ENCODE results near the gene DDIT3. TPM values are rescaled to one million over a fixed set of nuclear protein-coding genes. Genes with fewer than 3 reads are reported as not detected.

Gene DDIT3
- total and polyA plus RNA-seq, 2 of the 13 experiments (the other 11 are each of a cell fraction or from before 2014, with no cell fraction given) = 27.5 to 48.7 TPM

DNA sequence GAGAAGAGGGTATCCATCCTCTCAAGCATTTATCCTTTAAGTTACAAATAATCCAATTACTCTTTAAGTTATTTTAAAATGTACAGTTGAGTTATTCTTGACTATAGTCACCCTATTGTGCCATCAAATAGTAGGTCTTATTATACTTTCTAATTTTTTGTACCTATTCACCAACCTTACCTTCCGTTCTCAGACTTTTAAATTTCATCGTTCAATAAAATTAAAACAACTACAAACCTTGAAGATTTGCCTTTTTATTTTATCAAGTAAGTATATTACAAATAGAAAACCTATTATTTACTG, 27.6 kb upstream of the DDIT3 start:
- no peak overlapping the region for H3K9ac ChIP-seq (ENCODE audit: insufficient read depth, low read depth, low read length)
- POLR2A ChIA-PET = interaction anchor here (1.0 kb wide), 1 partner anchor 29 kb away, joined by 3 read pairs; no protein-coding TSS in a partner anchor
- H3K4me1 ChIP-seq (ENCODE audit: insufficient read depth, low read length) = peaks cover 61% of the 10 kb centered on the region
- TF ChIP-seq RARA (CRISPR knock-in tag; IDR thresholded peaks at IDR 0.05) (no peak), MEIS2 (CRISPR knock-in tag; IDR thresholded peaks at IDR 0.05) (no peak), ZNF589 (CRISPR knock-in tag; conservative IDR thresholded peaks at IDR 0.05) (no peak)
- TF ChIP-seq, protein P1, sequence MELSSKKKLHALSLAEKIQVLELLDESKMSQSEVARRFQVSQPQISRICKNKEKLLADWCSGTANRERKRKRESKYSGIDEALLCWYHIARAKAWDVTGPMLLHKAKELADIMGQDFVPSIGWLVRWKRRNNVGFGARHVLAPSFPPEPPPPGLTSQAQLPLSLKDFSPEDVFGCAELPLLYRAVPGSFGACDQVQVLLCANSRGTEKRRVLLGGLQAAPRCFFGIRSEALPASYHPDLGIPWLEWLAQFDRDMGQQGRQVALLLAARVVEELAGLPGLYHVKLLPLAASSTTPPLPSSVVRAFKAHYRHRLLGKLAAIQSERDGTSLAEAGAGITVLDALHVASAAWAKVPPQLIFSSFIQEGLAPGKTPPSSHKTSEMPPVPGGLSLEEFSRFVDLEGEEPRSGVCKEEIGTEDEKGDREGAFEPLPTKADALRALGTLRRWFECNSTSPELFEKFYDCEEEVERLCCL (CRISPR knock-in tag; IDR thresholded peaks at IDR 0.05; ENCODE audit: borderline replicate concordance) = no peak
- FAIRE-seq (no peak), DNase-seq (ENCODE audit: low spot score) (no peak), ATAC-seq (no peak)
- no peaks in the 10 kb centered on the region for H4K20me1 ChIP-seq (ENCODE audit: insufficient read depth, low read length)
- H3K27ac ChIP-seq (ENCODE audit: extremely low read length, insufficient read depth, low read length) = no peak overlapping the region
- H3K4me3 ChIP-seq (replicated peaks in 1 of 3; ENCODE audit: insufficient read depth in 1 of 3, low read depth in 2 of 3, low read length in 3 of 3) = no peak overlapping the region
- BruUV-seq (replicated peaks) = no TSS peak
- H3K79me2 ChIP-seq (ENCODE audit: insufficient read depth, low read length) = peaks cover 20% of the 10 kb centered on the region
- peaks cover 1 to 27% of the 10 kb centered on the region in 2 experiments; a peak in 3 of 5 replicates for H3K27me3 ChIP-seq (ENCODE audit: control insufficient read depth in 1 of 2, insufficient read depth in 2 of 2, low read length in 2 of 2)
- in situ Hi-C loops (cut with HindIII; ENCODE audit: extremely low pct_ligation_motif_present, low pct_unique_long_range_greater_than_20kb) = no loop called here
- no peaks in the 10 kb centered on the region for H3K9me3 ChIP-seq (ENCODE audit: low read length)
- 75% methylated on average over 2 of the region's 2 CpGs for WGBS (ENCODE audit: low lambda C conversion rate)
- CTCF ChIA-PET (ENCODE audit: low intra/inter-chr PET ratio, low total read pairs) = no interaction called here
- no peaks in the 10 kb centered on the region for H3K36me3 ChIP-seq (replicated peaks in 1 of 2; ENCODE audit: control insufficient read depth in 1 of 2, insufficient read depth in 2 of 2, low read length in 2 of 2)
- H2AFZ ChIP-seq (ENCODE audit: low read length) = no peak overlapping the region
- H3K4me2 ChIP-seq (ENCODE audit: low read depth, low read length) = no peak overlapping the region
- intact Hi-C loops (cut with micrococcal nuclease; ENCODE audit: unreplicated experiment) = no loop called here

DNA sequence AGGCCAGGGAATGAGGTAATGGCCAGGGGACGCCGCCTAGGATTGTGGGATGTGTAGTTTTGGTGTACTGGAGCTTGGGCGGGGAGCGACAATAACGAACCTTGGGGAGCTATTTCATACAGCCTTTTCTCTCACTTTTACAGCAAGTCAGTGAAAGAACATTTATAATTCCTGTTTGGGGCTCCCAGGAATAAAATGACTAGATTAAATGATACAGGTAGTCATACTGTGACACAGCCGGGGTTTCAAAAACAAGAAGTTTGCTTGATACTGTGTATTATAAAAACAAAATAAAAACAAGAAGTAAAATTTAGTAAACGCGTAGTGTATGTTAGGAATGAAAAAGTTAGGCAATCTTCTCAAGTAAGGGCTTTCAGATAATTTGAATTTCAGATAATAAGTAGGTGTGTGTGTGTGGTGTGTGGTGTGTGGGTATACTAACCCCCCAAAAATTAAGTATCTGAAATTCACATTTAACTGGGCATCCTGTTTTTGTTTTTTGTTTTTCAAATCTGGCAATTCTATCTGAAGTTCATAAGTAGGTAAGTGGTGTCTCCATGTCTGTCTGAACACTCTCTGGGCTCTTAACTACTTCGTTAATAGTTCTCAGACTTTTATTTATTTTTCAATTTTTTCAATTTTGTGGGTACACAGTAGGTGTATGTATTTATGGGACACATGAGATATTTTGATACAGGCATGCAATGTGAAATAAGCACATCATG, 27.1 kb upstream of the DDIT3 start:
- Histone ChIP-seq H3K27ac (ENCODE audit: extremely low read length, insufficient read depth, low read length) (no peak overlapping the region), H3K4me3 (replicated peaks in 1 of 3; ENCODE audit: insufficient read depth in 1 of 3, low read depth in 2 of 3, low read length in 3 of 3) (peak overlapping the region in 2 of 3 experiments; percentile 87 to 96; a peak in 4 of 6 replicates), H4K20me1 (ENCODE audit: insufficient read depth, low read length) (no peaks in the 10 kb centered on the region), H3K4me2 (ENCODE audit: low read depth, low read length) (peak overlapping the region; percentile 94), H2AFZ (ENCODE audit: low read length) (peak overlapping the region; percentile 95), H3K9me3 (ENCODE audit: low read length) (no peaks in the 10 kb centered on the region), H3K27me3 (ENCODE audit: control insufficient read depth in 1 of 2, insufficient read depth in 2 of 2, low read length in 2 of 2) (peaks cover 1 to 27% of the 10 kb centered on the region in 2 experiments; a peak in 2 of 5 replicates), H3K9ac (ENCODE audit: insufficient read depth, low read depth, low read length) (peak overlapping the region; percentile 95; the same call in 1 of the 2 replicates), H3K79me2 (ENCODE audit: insufficient read depth, low read length) (peaks cover 20% of the 10 kb centered on the region), H3K36me3 (replicated peaks in 1 of 2; ENCODE audit: control insufficient read depth in 1 of 2, insufficient read depth in 2 of 2, low read length in 2 of 2) (no peaks in the 10 kb centered on the region), H3K4me1 (ENCODE audit: insufficient read depth, low read length) (peaks cover 61% of the 10 kb centered on the region)
- in situ Hi-C loops (cut with HindIII; ENCODE audit: extremely low pct_ligation_motif_present, low pct_unique_long_range_greater_than_20kb) (no loop called here), intact Hi-C loops (cut with micrococcal nuclease; ENCODE audit: unreplicated experiment) (loop anchor here (1.0 kb wide), 1 partner anchor 25 kb away; the partner anchor contains the start of gene MBD6)
- DNase-seq (ENCODE audit: low spot score) = no peak
- 16% methylated on average over 9 of the region's 9 CpGs for WGBS (ENCODE audit: low lambda C conversion rate)
- no peak for FAIRE-seq
- no TSS peak for BruUV-seq (replicated peaks)
- no peak for ATAC-seq
- POLR2A ChIA-PET = interaction anchor here (0.6 to 2.7 kb wide), 14 partner anchors 11 to 188 kb away, joined by 3 to 35 read pairs (median 4); partner anchors contain the start of genes ARHGEF25, B4GALNT1, DDIT3 and INHBE
- CTCF ChIA-PET (ENCODE audit: low intra/inter-chr PET ratio, low total read pairs) = no interaction called here
- TF ChIP-seq ZNF577 (CRISPR knock-in tag; IDR thresholded peaks at IDR 0.05; ENCODE audit: borderline replicate concordance, low read depth) (no peak), FOXO1 (CRISPR knock-in tag; IDR thresholded peaks at IDR 0.05) (no peak), ZNF776 (CRISPR knock-in tag; IDR thresholded peaks at IDR 0.05) (no peak), KMT2B (CRISPR knock-in tag; IDR thresholded peaks at IDR 0.05) (no peak), HES4 (CRISPR knock-in tag; IDR thresholded peaks at IDR 0.05; ENCODE audit: borderline replicate concordance) (no peak), ETV6 (CRISPR knock-in tag; conservative IDR thresholded peaks at IDR 0.05) (no peak), MXD4 (CRISPR knock-in tag; IDR thresholded peaks at IDR 0.05) (no peak), ZSCAN21 (CRISPR knock-in tag; IDR thresholded peaks at IDR 0.05; ENCODE audit: borderline replicate concordance) (no peak), ZNF777 (CRISPR knock-in tag; IDR thresholded peaks at IDR 0.05) (no peak)
- TF ChIP-seq, protein P2, sequence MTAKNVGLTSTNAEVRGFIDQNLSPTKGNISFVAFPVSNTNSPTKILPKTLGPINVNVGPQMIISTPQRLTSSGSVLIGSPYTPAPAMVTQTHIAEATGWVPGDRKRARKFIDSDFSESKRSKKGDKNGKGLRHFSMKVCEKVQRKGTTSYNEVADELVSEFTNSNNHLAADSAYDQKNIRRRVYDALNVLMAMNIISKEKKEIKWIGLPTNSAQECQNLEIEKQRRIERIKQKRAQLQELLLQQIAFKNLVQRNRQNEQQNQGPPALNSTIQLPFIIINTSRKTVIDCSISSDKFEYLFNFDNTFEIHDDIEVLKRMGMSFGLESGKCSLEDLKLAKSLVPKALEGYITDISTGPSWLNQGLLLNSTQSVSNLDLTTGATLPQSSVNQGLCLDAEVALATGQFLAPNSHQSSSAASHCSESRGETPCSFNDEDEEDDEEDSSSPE (CRISPR knock-in tag; IDR thresholded peaks at IDR 0.05) = peak; percentile 11; the same call in 1 of the 2 replicates
- TF ChIP-seq, protein P3, sequence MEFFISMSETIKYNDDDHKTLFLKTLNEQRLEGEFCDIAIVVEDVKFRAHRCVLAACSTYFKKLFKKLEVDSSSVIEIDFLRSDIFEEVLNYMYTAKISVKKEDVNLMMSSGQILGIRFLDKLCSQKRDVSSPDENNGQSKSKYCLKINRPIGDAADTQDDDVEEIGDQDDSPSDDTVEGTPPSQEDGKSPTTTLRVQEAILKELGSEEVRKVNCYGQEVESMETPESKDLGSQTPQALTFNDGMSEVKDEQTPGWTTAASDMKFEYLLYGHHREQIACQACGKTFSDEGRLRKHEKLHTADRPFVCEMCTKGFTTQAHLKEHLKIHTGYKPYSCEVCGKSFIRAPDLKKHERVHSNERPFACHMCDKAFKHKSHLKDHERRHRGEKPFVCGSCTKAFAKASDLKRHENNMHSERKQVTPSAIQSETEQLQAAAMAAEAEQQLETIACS (CRISPR knock-in tag; IDR thresholded peaks at IDR 0.05) = no peak

All from HepG2 (cell line).